Nephron (organoid): ENCODE results near the gene TBXAS1.
A peak's percentile ranks its signal among the peaks of the same experiment; 100 is the strongest.

ENCODE experiments used
- H3K27ac Mint-ChIP-seq, 3 experiments: 2 replicates each; pipeline ENCODE4 v1.8.0; 2020; ENCODE audit warnings: mixed read lengths in 3 of 3, mild to moderate bottlenecking in 2 of 3, moderate library complexity in 1 of 3
- H3K27me3 Mint-ChIP-seq: 2 replicates; pipeline ENCODE4 v1.8.0; 2021; ENCODE audit warnings: low read depth, mild to moderate bottlenecking, moderate library complexity, mixed read lengths
- H3K36me3 Mint-ChIP-seq: 2 replicates; pipeline ENCODE4 v1.8.0; 2020; ENCODE audit warnings: low read depth, mixed read lengths
- H3K4me1 Mint-ChIP-seq: 2 replicates; pipeline ENCODE4 v1.8.0; 2020; ENCODE audit warnings: mixed read lengths
- H3K4me3 Mint-ChIP-seq, 3 experiments: 2 replicates each; pipeline ENCODE4 v1.8.0; 2020; ENCODE audit warnings: mild to moderate bottlenecking in 3 of 3, mixed read lengths in 3 of 3, moderate library complexity in 2 of 3
- H3K9me3 Mint-ChIP-seq: 2 replicates; pipeline ENCODE4 v1.8.0; 2020; ENCODE audit warnings: mixed read lengths
- TF ChIP-seq, protein P1 (sequence below), 3 experiments: fragments of 200-600 bp; sonication (generic); IDR thresholded peaks; one replicate each; pipeline ENCODE4 v1.5.0; 2021; ENCODE audit warnings: antibody characterized with exemption in 3 of 3; ENCODE audit not compliant: unreplicated experiment in 3 of 3

Gene TBXAS1

GRCh38 chr7:139976055-139976837, 147.2 kb downstream of the TBXAS1 start:
- TF ChIP-seq, protein P1, sequence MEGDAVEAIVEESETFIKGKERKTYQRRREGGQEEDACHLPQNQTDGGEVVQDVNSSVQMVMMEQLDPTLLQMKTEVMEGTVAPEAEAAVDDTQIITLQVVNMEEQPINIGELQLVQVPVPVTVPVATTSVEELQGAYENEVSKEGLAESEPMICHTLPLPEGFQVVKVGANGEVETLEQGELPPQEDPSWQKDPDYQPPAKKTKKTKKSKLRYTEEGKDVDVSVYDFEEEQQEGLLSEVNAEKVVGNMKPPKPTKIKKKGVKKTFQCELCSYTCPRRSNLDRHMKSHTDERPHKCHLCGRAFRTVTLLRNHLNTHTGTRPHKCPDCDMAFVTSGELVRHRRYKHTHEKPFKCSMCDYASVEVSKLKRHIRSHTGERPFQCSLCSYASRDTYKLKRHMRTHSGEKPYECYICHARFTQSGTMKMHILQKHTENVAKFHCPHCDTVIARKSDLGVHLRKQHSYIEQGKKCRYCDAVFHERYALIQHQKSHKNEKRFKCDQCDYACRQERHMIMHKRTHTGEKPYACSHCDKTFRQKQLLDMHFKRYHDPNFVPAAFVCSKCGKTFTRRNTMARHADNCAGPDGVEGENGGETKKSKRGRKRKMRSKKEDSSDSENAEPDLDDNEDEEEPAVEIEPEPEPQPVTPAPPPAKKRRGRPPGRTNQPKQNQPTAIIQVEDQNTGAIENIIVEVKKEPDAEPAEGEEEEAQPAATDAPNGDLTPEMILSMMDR (IDR thresholded peaks at IDR 0.05; ENCODE audit: unreplicated experiment in 3 of 3): no peak
- Mint-ChIP-seq H3K27me3 (peaks cover 7% of the 10 kb centered on the region), H3K9me3 (no peaks in the 10 kb centered on the region), H3K36me3 (peaks cover 3% of the 10 kb centered on the region), H3K27ac (peak overlapping the region in 2 of 3 experiments; percentile 25 to 66), H3K4me3 (no peak overlapping the region), H3K4me1 (peaks cover 24% of the 10 kb centered on the region)

- H3K4me3 Mint-ChIP-seq: no peak overlapping the region
- H3K4me1 Mint-ChIP-seq: peaks cover 24% of the 10 kb centered on the region
- peak overlapping the region in 1 of 3 experiments; percentile 17 for H3K27ac Mint-ChIP-seq
- peaks cover 7% of the 10 kb centered on the region for H3K27me3 Mint-ChIP-seq
- H3K36me3 Mint-ChIP-seq: peaks cover 3% of the 10 kb centered on the region
- no peaks in the 10 kb centered on the region for H3K9me3 Mint-ChIP-seq
- TF ChIP-seq, protein P1 (IDR thresholded peaks at IDR 0.05; ENCODE audit: unreplicated experiment in 3 of 3): no peak
Measured at GRCh38 chr7:139976838-139977656, 148.0 kb downstream of the TBXAS1 start.

- no peaks in the 10 kb centered on the region for H3K27me3 Mint-ChIP-seq
- H3K4me1 Mint-ChIP-seq: peaks cover 11% of the 10 kb centered on the region
- peaks cover 3% of the 10 kb centered on the region for H3K36me3 Mint-ChIP-seq
- H3K27ac Mint-ChIP-seq: peak overlapping the region in 1 of 3 experiments; percentile 38
- no peaks in the 10 kb centered on the region for H3K9me3 Mint-ChIP-seq
- TF ChIP-seq, protein P1 (IDR thresholded peaks at IDR 0.05; ENCODE audit: unreplicated experiment in 3 of 3): no peak
- no peak overlapping the region for H3K4me3 Mint-ChIP-seq
Measured at GRCh38 chr7:139981511-139981895, 152.4 kb downstream of the TBXAS1 start.

GRCh38 chr7:139982927-139983920, 154.2 kb downstream of the TBXAS1 start:
- TF ChIP-seq, protein P1 (IDR thresholded peaks at IDR 0.05; ENCODE audit: unreplicated experiment in 3 of 3): no peak
- H3K9me3 Mint-ChIP-seq: no peaks in the 10 kb centered on the region
- H3K36me3 Mint-ChIP-seq: no peaks in the 10 kb centered on the region
- H3K4me3 Mint-ChIP-seq: no peak overlapping the region
- H3K4me1 Mint-ChIP-seq: peaks cover 17% of the 10 kb centered on the region
- H3K27me3 Mint-ChIP-seq: no peaks in the 10 kb centered on the region
- H3K27ac Mint-ChIP-seq: no peak overlapping the region

- TF ChIP-seq, protein P1 (IDR thresholded peaks at IDR 0.05; ENCODE audit: unreplicated experiment in 3 of 3): no peak
- H3K9me3 Mint-ChIP-seq: no peaks in the 10 kb centered on the region
- no peaks in the 10 kb centered on the region for H3K27me3 Mint-ChIP-seq
- H3K4me1 Mint-ChIP-seq: peaks cover 16% of the 10 kb centered on the region
- no peaks in the 10 kb centered on the region for H3K36me3 Mint-ChIP-seq
- H3K27ac Mint-ChIP-seq: no peak overlapping the region
- H3K4me3 Mint-ChIP-seq: no peak overlapping the region
Measured at GRCh38 chr7:139984642-139985539, 155.8 kb downstream of the TBXAS1 start.
